K562 (cell line): ENCODE data around the gene MLF1. TPM values are rescaled to one million over a fixed set of nuclear protein-coding genes. Genes with fewer than 3 reads are reported as not detected.

Experiments
- CC2D1A ChIP-seq: fragments of 450-650 bp; IDR thresholded peaks from 2 replicates; pipeline ENCODE4 v1.6.1; 2017; ENCODE audit warnings: mild to moderate bottlenecking
- CHCHD3 ChIP-seq: fragments of 250-450 bp; sonication (Bioruptor Pico); IDR thresholded peaks from 2 replicates; pipeline ENCODE4 v2.1.2; 2022; ENCODE audit warnings: mild to moderate bottlenecking
- ERF ChIP-seq: fragments of 450-650 bp; formaldehyde crosslinking; IDR thresholded peaks from 2 replicates; pipeline ENCODE4 v1.4.0; 2020; ENCODE audit warnings: mild to moderate bottlenecking, mixed read lengths
- HDAC1 ChIP-seq, 2 experiments: fragments of 450-650 bp; IDR thresholded peaks; 2 replicates each; pipeline ENCODE4 v1.6.1; 2016 to 2017; ENCODE audit warnings: inconsistent platforms in 1 of 2, mild to moderate bottlenecking in 1 of 2, moderate library complexity in 1 of 2
- HDAC8 ChIP-seq: fragments of 450-650 bp; IDR thresholded peaks from 2 replicates; pipeline ENCODE4 v1.6.1; 2016; ENCODE audit warnings: mild to moderate bottlenecking, missing genetic modification characterization, moderate library complexity, missing compliant biosample characterization
- KLF13 ChIP-seq: fragments of 450-650 bp; IDR thresholded peaks from 2 replicates; pipeline ENCODE4 v1.6.1; 2016; ENCODE audit warnings: missing genetic modification characterization, low read depth, mild to moderate bottlenecking, missing compliant biosample characterization, moderate library complexity, borderline replicate concordance
- MYNN ChIP-seq, 2 experiments: sonication (generic); formaldehyde crosslinking in 1 of 2; IDR thresholded peaks; 2 replicates each; pipeline versions ENCODE4 v1.5.0 to v1.6.1; 2016 to 2020; ENCODE audit warnings: antibody characterized with exemption in 1 of 2, missing genetic modification reagents in 1 of 2
- NFIC ChIP-seq: fragments of 450-650 bp; IDR thresholded peaks from 2 replicates; pipeline ENCODE4 v1.6.1; 2017; ENCODE audit warnings: mild to moderate bottlenecking, inconsistent platforms
- NFRKB ChIP-seq: fragments of 450-650 bp; IDR thresholded peaks from 2 replicates; pipeline ENCODE4 v1.6.1; 2016; ENCODE audit warnings: low read depth
- NR2C1 ChIP-seq, 2 experiments: fragments of 450-650 bp; IDR thresholded peaks; 2 replicates each; pipeline ENCODE4 v1.6.1; 2017; ENCODE audit warnings: mild to moderate bottlenecking in 2 of 2, antibody characterized with exemption in 1 of 2, inconsistent platforms in 1 of 2, missing compliant biosample characterization in 1 of 2, missing genetic modification characterization in 1 of 2
- SMAD3 ChIP-seq: fragments of 450-650 bp; formaldehyde crosslinking; conservative IDR thresholded peaks from 2 replicates; pipeline ENCODE4 v1.4.0; 2020; ENCODE audit warnings: mild to moderate bottlenecking
- TBL1XR1 ChIP-seq, 2 experiments: IDR thresholded peaks; 2 replicates each; pipeline ENCODE4 v1.6.1; 2012; ENCODE audit warnings: improper control_type of control experiment in 2 of 2, low read length in 2 of 2, mild to moderate bottlenecking in 1 of 2
- TRIM24 ChIP-seq, 2 experiments: fragments of 450-650 bp; IDR thresholded peaks; 2 replicates each; pipeline ENCODE4 v1.6.1; 2016
- ZKSCAN1 ChIP-seq: fragments of 150-350 bp; IDR thresholded peaks from 2 replicates; pipeline ENCODE4 v1.6.1; 2016; ENCODE audit warnings: low read depth, low read length
- ZNF354B ChIP-seq: fragments of 250-450 bp; sonication (Bioruptor Pico); IDR thresholded peaks from 2 replicates; pipeline ENCODE4 v1.4.0; 2020
- ZNF561 ChIP-seq: fragments of 450-650 bp; formaldehyde crosslinking; conservative IDR thresholded peaks from 2 replicates; pipeline ENCODE4 v1.4.0; 2020; ENCODE audit warnings: mild to moderate bottlenecking, moderate library complexity
- polyA plus RNA-seq, 8 experiments: library from polyadenylated mRNA; depleted of rRNA in 4 of 8; stranded (reverse) in 5 of 8; unstranded in 3 of 8; fragments of >200 nt; fragmentation: Nextera tagmentation in 2 of 8; fragmentation: Illumina TruSeq in 1 of 8; extraction: Ambion mirVana in 2 of 8; extraction: Trizol in 1 of 8; gene quantifications; 2 replicates each; pipeline versions ENCODE4 v1.2.1 to v1.2.3, GENCODE V29; 2011 to 2014; ENCODE audit warnings: inconsistent platforms in 1 of 8, missing spikeins in 1 of 8
- total RNA-seq, 7 experiments: library from RNA; depleted of rRNA in 6 of 7; stranded (reverse); fragments of >200 nt in 6 of 7; fragmentation: Illumina TruSeq in 2 of 7; extraction: Trizol in 2 of 7; gene quantifications; 2 replicates each; pipeline versions ENCODE4 v1.2.1 to v1.2.3, GENCODE V29; 2011 to 2021; ENCODE audit warnings: low replicate concordance in 1 of 7
- TF ChIP-seq, protein P1 (sequence below): sonication (generic); formaldehyde crosslinking; IDR thresholded peaks from 2 replicates; pipeline ENCODE4 v1.8.0; 2023; ENCODE audit warnings: mild to moderate bottlenecking, missing genetic modification reagents
- TF ChIP-seq, protein P2 (sequence below): fragments of 450-650 bp; formaldehyde crosslinking; IDR thresholded peaks from 2 replicates; pipeline ENCODE4 v1.4.0; 2020; ENCODE audit warnings: mild to moderate bottlenecking, mixed read lengths
- TF ChIP-seq, protein P3 (sequence below): sonication (generic); formaldehyde crosslinking; IDR thresholded peaks from 2 replicates; pipeline ENCODE4 v1.8.0; 2022; ENCODE audit warnings: mild to moderate bottlenecking, missing genetic modification reagents
- TF ChIP-seq, protein P4 (sequence below): fragments of 200-800 bp; sonication (Bioruptor generic); IDR thresholded peaks from 2 replicates; pipeline ENCODE4 v1.6.1; 2016; ENCODE audit warnings: missing genetic modification characterization, missing compliant biosample characterization

The MLF1 gene
- total and polyA plus RNA-seq, 9 of the 15 experiments (the other 6 are each of a cell fraction or from before 2014, with no cell fraction given): 20.4 to 71.0 (median 27.1) TPM

DNA sequence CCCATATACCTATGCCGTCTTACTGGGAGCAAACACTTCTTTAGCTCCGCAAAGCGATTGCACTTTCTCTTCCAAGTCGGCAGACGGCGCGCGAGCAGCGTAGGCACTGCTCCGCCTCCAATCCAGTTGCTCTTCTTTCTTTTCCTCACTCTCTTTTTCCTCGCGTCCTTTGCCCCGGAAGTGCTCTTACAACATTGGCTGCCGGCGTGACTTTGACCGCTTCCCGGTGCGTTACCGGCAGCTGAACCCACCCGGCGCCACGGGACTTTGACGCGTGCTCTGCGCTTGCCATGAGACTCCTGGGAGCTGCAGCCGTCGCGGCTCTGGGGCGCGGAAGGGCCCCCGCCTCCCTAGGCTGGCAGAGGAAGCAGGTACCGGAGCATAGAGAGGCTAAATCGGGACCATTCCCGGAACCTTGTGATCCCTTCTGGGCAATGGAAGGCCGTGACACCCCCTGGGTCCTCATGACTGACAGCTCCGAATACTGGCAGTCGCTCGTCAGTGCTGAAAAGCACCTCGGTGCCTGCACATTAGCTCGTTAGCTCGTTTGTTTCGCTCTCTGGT lies 73.4 kb downstream of the MLF1 start, which contains the start of gene GFM1 (continued):
- TF ChIP-seq NFIC (no peak; the same call in 1 of the 2 replicates), ZNF561 (no peak), CHCHD3 (CRISPR knock-in tag) (no peak), TRIM24 (IDR thresholded peaks at IDR 0.05) (peak in 1 of 2 experiments; percentile 78; a peak in 2 of 4 replicates), KLF13 (tag) (0 out of 2 replicates have a peak, but pooled peaks have one; percentile 49), HDAC1 (IDR thresholded peaks at IDR 0.05) (peak; percentile 80 to 99), TBL1XR1 (IDR thresholded peaks at IDR 0.05; ENCODE audit: low read length in 2 of 2) (peak in 1 of 2 experiments; percentile 30; a peak in 1 of 4 replicates), ZKSCAN1 (no peak; the same call in 1 of the 2 replicates), ZNF354B (CRISPR knock-in tag) (no peak), ERF (no peak), HDAC8 (tag) (no peak), MYNN (IDR thresholded peaks at IDR 0.05) (no peak), MYNN (CRISPR knock-in tag; IDR thresholded peaks at IDR 0.05) (no peak), NFRKB (no peak), SMAD3 (CRISPR knock-in tag) (no peak), CC2D1A (peak; percentile 95), NR2C1 (IDR thresholded peaks at IDR 0.05) (peak; percentile 100), NR2C1 (tag; IDR thresholded peaks at IDR 0.05) (peak; percentile 100)
- TF ChIP-seq, protein P1, sequence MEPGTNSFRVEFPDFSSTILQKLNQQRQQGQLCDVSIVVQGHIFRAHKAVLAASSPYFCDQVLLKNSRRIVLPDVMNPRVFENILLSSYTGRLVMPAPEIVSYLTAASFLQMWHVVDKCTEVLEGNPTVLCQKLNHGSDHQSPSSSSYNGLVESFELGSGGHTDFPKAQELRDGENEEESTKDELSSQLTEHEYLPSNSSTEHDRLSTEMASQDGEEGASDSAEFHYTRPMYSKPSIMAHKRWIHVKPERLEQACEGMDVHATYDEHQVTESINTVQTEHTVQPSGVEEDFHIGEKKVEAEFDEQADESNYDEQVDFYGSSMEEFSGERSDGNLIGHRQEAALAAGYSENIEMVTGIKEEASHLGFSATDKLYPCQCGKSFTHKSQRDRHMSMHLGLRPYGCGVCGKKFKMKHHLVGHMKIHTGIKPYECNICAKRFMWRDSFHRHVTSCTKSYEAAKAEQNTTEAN: no peak
- TF ChIP-seq, protein P2, sequence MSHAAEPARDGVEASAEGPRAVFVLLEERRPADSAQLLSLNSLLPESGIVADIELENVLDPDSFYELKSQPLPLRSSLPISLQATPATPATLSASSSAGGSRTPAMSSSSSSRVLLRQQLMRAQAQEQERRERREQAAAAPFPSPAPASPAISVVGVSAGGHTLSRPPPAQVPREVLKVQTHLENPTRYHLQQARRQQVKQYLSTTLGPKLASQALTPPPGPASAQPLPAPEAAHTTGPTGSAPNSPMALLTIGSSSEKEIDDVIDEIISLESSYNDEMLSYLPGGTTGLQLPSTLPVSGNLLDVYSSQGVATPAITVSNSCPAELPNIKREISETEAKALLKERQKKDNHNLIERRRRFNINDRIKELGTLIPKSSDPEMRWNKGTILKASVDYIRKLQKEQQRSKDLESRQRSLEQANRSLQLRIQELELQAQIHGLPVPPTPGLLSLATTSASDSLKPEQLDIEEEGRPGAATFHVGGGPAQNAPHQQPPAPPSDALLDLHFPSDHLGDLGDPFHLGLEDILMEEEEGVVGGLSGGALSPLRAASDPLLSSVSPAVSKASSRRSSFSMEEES (CRISPR knock-in tag): no peak
- TF ChIP-seq, protein P3, sequence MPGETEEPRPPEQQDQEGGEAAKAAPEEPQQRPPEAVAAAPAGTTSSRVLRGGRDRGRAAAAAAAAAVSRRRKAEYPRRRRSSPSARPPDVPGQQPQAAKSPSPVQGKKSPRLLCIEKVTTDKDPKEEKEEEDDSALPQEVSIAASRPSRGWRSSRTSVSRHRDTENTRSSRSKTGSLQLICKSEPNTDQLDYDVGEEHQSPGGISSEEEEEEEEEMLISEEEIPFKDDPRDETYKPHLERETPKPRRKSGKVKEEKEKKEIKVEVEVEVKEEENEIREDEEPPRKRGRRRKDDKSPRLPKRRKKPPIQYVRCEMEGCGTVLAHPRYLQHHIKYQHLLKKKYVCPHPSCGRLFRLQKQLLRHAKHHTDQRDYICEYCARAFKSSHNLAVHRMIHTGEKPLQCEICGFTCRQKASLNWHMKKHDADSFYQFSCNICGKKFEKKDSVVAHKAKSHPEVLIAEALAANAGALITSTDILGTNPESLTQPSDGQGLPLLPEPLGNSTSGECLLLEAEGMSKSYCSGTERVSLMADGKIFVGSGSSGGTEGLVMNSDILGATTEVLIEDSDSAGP (CRISPR knock-in tag): no peak
- TF ChIP-seq, protein P4, sequence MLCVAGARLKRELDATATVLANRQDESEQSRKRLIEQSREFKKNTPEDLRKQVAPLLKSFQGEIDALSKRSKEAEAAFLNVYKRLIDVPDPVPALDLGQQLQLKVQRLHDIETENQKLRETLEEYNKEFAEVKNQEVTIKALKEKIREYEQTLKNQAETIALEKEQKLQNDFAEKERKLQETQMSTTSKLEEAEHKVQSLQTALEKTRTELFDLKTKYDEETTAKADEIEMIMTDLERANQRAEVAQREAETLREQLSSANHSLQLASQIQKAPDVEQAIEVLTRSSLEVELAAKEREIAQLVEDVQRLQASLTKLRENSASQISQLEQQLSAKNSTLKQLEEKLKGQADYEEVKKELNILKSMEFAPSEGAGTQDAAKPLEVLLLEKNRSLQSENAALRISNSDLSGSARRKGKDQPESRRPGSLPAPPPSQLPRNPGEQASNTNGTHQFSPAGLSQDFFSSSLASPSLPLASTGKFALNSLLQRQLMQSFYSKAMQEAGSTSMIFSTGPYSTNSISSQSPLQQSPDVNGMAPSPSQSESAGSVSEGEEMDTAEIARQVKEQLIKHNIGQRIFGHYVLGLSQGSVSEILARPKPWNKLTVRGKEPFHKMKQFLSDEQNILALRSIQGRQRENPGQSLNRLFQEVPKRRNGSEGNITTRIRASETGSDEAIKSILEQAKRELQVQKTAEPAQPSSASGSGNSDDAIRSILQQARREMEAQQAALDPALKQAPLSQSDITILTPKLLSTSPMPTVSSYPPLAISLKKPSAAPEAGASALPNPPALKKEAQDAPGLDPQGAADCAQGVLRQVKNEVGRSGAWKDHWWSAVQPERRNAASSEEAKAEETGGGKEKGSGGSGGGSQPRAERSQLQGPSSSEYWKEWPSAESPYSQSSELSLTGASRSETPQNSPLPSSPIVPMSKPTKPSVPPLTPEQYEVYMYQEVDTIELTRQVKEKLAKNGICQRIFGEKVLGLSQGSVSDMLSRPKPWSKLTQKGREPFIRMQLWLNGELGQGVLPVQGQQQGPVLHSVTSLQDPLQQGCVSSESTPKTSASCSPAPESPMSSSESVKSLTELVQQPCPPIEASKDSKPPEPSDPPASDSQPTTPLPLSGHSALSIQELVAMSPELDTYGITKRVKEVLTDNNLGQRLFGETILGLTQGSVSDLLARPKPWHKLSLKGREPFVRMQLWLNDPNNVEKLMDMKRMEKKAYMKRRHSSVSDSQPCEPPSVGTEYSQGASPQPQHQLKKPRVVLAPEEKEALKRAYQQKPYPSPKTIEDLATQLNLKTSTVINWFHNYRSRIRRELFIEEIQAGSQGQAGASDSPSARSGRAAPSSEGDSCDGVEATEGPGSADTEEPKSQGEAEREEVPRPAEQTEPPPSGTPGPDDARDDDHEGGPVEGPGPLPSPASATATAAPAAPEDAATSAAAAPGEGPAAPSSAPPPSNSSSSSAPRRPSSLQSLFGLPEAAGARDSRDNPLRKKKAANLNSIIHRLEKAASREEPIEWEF (CRISPR knock-in tag): no peak
